Sigmoid colon (tissue), 7 donors: ENCODE measurements around the gene EEA1. TPM values are rescaled to one million over a fixed set of nuclear protein-coding genes. Genes with fewer than 3 reads are reported as not detected.

Source experiments
- DNase-seq: peaks from one replicate; pipeline ENCODE4 v3.0.0-alpha.2; 2019
- H3K27ac ChIP-seq, 4 donors: fragments of 200-600 bp; sonication (generic); one replicate each; pipeline ENCODE4 v1.5.1; 2016 to 2019; ENCODE audit warnings: mild to moderate bottlenecking in 1 of 4
- H3K27me3 ChIP-seq, 3 donors: fragments of 200-600 bp; sonication (generic); one replicate each; pipeline ENCODE4 v1.5.1; 2019; ENCODE audit warnings: mild to moderate bottlenecking in 1 of 3
- H3K36me3 ChIP-seq, 4 donors: fragments of 200-600 bp; sonication (generic); one replicate each; pipeline ENCODE4 v1.5.1; 2016 to 2019
- H3K4me1 ChIP-seq, 4 donors: fragments of 200-600 bp; sonication (generic); one replicate each; pipeline ENCODE4 v1.5.1; 2017 to 2019
- H3K4me3 ChIP-seq, 4 donors: fragments of 200-600 bp; sonication (generic); one replicate each; pipeline ENCODE4 v1.5.1; 2017 to 2019; ENCODE audit warnings: mild to moderate bottlenecking in 2 of 4, moderate library complexity in 1 of 4
- H3K9me3 ChIP-seq, 4 donors: fragments of 200-600 bp in 3 of 4; sonication (generic) in 3 of 4; one replicate each; pipeline versions ENCODE4 v1.5.1 to v1.6.1; 2013 to 2019
- CTCF ChIP-seq, 4 experiments: fragments of 450-650 bp in 3 of 4; fragments of 200-600 bp in 1 of 4; IDR thresholded peaks; one replicate each; pipeline ENCODE4 v1.5.1; 2016 to 2019; ENCODE audit warnings: antibody characterized with exemption in 4 of 4, mild to moderate bottlenecking in 3 of 4, moderate library complexity in 2 of 4
- EP300 ChIP-seq, 4 donors: sonication (generic); formaldehyde crosslinking; IDR thresholded peaks; one replicate each; pipeline ENCODE4 v1.6.1; 2017; ENCODE audit warnings: antibody characterized with exemption in 4 of 4
- POLR2A ChIP-seq, 2 donors: fragments of 450-650 bp; IDR thresholded peaks; one replicate each; pipeline ENCODE4 v1.6.1; 2016; ENCODE audit warnings: antibody characterized with exemption in 2 of 2, mild to moderate bottlenecking in 2 of 2, moderate library complexity in 2 of 2
- POLR2AphosphoS5 ChIP-seq, 4 donors: sonication (generic); formaldehyde crosslinking; IDR thresholded peaks; one replicate each; pipeline ENCODE4 v1.6.1; 2017; ENCODE audit warnings: antibody characterized with exemption in 4 of 4
- WGBS, 2 donors: extraction: QIAGEN DNeasy Blood & Tissue Kit; methylation state at CpG; one replicate each; pipeline ENCODE4 v1.1.7; 2013; 5-methylcytosine and 5-hydroxymethylcytosine counted together
- intact Hi-C: fragments of 100-400 bp; cut with DNase I; formaldehyde crosslinking; loops from one replicate; pipeline ENCODE4 v1.15.1; 2023
- polyA plus RNA-seq, 3 donors: library from polyadenylated mRNA; stranded (reverse); fragments of 200-250 nt; gene quantifications; one replicate each; pipeline ENCODE4 v1.2.3, GENCODE V29; 2013
- total RNA-seq, 4 donors: library from RNA; depleted of rRNA; stranded (reverse); fragments of >200 nt; gene quantifications; one replicate each; pipeline ENCODE4 v1.1.0, GENCODE V29; 2016
- donor health status: healthy with polysubstance abuse.
- donor health status: Bipolar disorder and iron deficiency.
- donor health status: healthy.

EEA1 gene
- total RNA-seq (10 to 100 TPM; 17.9 to 40.2 (median 23.3) TPM), polyA plus RNA-seq (1 to 10 TPM; 3.0 to 4.9 (median 4.4) TPM)

DNA sequence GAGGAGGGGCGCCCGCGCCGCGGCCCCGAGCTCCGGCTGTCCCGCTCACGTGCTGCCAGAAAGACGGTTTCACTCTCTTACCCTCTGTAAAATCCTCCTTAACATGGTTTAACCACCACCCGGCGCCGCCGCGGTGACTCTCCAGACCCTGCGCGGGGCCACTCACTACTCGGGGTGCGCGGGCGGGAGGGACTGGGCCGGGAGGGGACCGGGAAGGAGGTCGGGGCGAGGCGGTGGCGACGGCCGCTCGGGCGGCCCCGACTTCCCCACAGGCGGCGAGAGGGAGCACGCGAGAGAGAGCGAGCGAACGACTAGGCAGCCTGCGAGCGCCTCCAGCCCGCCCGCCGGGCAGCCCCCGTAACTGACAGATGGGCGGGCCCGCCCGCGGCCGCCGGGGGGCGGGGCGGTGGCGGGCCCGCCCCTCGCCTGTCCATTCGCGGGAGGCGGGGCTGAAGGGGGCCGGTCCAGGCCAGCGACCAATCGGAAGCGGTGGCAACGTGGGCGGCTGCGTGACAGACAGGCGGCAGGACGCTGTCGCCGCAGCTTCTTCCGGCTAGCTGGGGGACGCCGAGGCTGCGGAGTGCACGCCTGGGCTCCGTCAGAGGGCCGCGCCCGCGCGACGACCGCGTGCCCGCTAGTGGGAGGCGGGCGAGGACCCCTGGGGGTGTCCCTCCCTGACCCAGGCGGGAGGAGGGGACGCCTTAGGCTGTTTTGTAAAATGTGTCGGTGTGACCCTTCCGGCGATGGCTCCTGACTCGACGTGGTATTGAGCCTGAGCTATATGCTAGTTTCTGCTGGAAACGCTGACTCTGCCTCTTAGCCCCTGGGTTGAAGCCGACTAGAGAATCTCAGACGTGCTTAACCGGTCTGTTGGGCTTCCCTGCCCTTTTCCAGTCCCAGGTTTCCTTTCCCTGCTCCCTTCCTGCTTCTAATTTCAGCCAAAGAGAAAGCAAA lies at the start of gene EEA1:
Gene EEA1, minus strand, starts transcription at position 334 of the 954 bp plus-strand sequence. Its CDS starts 229 bp downstream, at position 105.
- 0% methylated on average over 98 of the region's 98 CpGs for WGBS, 2 donors
- peak; percentile 43 to 89 for TF ChIP-seq POLR2A (IDR thresholded peaks at IDR 0.05)
- TF ChIP-seq EP300 (IDR thresholded peaks at IDR 0.05), result peak in 1 of 4 donors; percentile 3
- TF ChIP-seq CTCF (IDR thresholded peaks at IDR 0.05), result no peak
- TF ChIP-seq POLR2AphosphoS5 (IDR thresholded peaks at IDR 0.05), result peak; percentile 94 to 98 (median 97)
- H3K4me3 ChIP-seq, result peak within 1 kb of the TSS; percentile 70 to 99 (median 83)
- H3K9me3 ChIP-seq, result no peaks in the 10 kb centered on the region
- peak; percentile 98 for DNase-seq
- peaks cover 0 to 35% (median 23%) of the 10 kb centered on the region in 4 donors for H3K4me1 ChIP-seq
- intact Hi-C loops, result loop anchor here (2.0 to 10.0 kb wide), 3 partner anchors 30 to 446 kb away; partner anchors contain the start of gene NUDT4
- H3K27me3 ChIP-seq, result no peaks in the 10 kb centered on the region
- peak within 1 kb of the TSS; percentile 98 to 100 (median 99) for H3K27ac ChIP-seq
- no peaks in the 10 kb centered on the region for H3K36me3 ChIP-seq

DNA sequence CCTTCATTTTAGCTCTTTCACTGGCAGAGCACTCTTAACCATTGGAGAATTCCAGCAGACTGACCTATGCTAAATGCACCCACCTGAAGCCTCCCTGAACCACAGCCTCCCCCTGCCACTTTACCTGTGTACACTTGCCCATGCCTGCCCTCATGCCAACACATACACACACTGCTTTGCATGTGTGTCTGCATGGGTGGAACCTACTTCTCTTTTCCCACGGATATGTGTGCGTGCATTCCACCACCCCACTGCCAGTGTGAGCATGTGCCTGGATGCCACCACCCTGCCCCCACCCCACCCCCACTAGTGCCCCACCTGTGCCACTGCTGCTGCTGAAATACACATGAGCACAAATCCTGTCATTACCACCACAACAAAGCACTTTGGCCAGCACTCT lies 49.5 kb upstream of the EEA1 start:
- Histone ChIP-seq H3K36me3 (no peaks in the 10 kb centered on the region), H3K9me3 (peaks cover 0 to 9% (median 2%) of the 10 kb centered on the region in 4 donors), H3K4me1 (no peaks in the 10 kb centered on the region), H3K27me3 (no peaks in the 10 kb centered on the region), H3K27ac (no peak overlapping the region), H3K4me3 (no peak overlapping the region)
- 90% methylated on average over 2 of the region's 2 CpGs for whole genome bisulfite sequencing, 2 donors
- TF ChIP-seq EP300 (IDR thresholded peaks at IDR 0.05) (no peak), POLR2AphosphoS5 (IDR thresholded peaks at IDR 0.05) (no peak), POLR2A (IDR thresholded peaks at IDR 0.05) (no peak), CTCF (IDR thresholded peaks at IDR 0.05) (no peak)
- intact Hi-C loops, result no loop called here
- DNase-seq, result no peak

- intact Hi-C loops, result no loop called here
- TF ChIP-seq CTCF (IDR thresholded peaks at IDR 0.05) (no peak), POLR2A (IDR thresholded peaks at IDR 0.05) (no peak), EP300 (IDR thresholded peaks at IDR 0.05) (no peak), POLR2AphosphoS5 (IDR thresholded peaks at IDR 0.05) (no peak)
- H3K36me3 ChIP-seq, result no peaks in the 10 kb centered on the region
Measured at GRCh38 chr12:92977326-92977725, 48.2 kb upstream of the EEA1 start.

GRCh38 chr12:92974759-92975158 lies 45.7 kb upstream of the EEA1 start:
- 97 to 100% methylated on average over 1 of the region's 1 CpG for WGBS, 2 donors
- TF ChIP-seq EP300 (IDR thresholded peaks at IDR 0.05) (no peak), POLR2AphosphoS5 (IDR thresholded peaks at IDR 0.05) (no peak), POLR2A (IDR thresholded peaks at IDR 0.05) (no peak), CTCF (IDR thresholded peaks at IDR 0.05) (no peak)
- no peak for DNase-seq
- no peaks in the 10 kb centered on the region for H3K36me3 ChIP-seq
- no peaks in the 10 kb centered on the region for H3K27me3 ChIP-seq
- intact Hi-C loops, result no loop called here
- H3K4me1 ChIP-seq, result no peaks in the 10 kb centered on the region
- H3K4me3 ChIP-seq, result no peak overlapping the region
- H3K27ac ChIP-seq, result no peak overlapping the region
- H3K9me3 ChIP-seq, result peaks cover 0 to 7% (median 2%) of the 10 kb centered on the region in 4 donors

More at GRCh38 chr12:92977326-92977725, 48.2 kb upstream of the EEA1 start:
- Histone ChIP-seq H3K4me1 (no peaks in the 10 kb centered on the region), H3K4me3 (no peak overlapping the region), H3K9me3 (peaks cover 0 to 9% (median 2%) of the 10 kb centered on the region in 4 donors), H3K27ac (no peak overlapping the region), H3K27me3 (no peaks in the 10 kb centered on the region)
- 83 to 95% methylated on average over 5 of the region's 5 CpGs for WGBS, 2 donors
- DNase-seq, result no peak
